GM23338 (cell line): ENCODE data around the gene CRTC1. TPM values are rescaled to one million over a fixed set of nuclear protein-coding genes. Genes with fewer than 3 reads are reported as not detected.

ENCODE experiments used
- ATAC-seq: fragments of 200-7000 bp; cut with Tn5 transposase; 3 replicates; pipeline ENCODE4 v1.9.1; 2020
- DNase-seq: peaks from one replicate; pipeline ENCODE4 v3.0.0-alpha.2; 2015; ENCODE audit warnings: low spot score
- H2AFZ ChIP-seq: fragments of 200-600 bp; sonication (generic); 2 replicates; pipeline ENCODE4 v1.8.0; 2016; ENCODE audit warnings: antibody characterized with exemption, mild to moderate bottlenecking, moderate library complexity
- H3F3A ChIP-seq: fragments of 200-600 bp; sonication (generic); replicated peaks from 2 replicates; pipeline ENCODE4 v1.8.0; 2017; ENCODE audit warnings: antibody characterized with exemption, mixed run types, low read depth
- H3K27ac ChIP-seq: fragments of 200-600 bp; sonication (generic); 2 replicates; pipeline ENCODE4 v1.6.1; 2016; ENCODE audit warnings: low read depth
- H3K27me3 ChIP-seq: fragments of 200-600 bp; sonication (generic); 2 replicates; pipeline ENCODE4 v1.8.0; 2016; ENCODE audit warnings: mild to moderate bottlenecking, mixed run types, moderate library complexity; ENCODE audit not compliant: insufficient read depth
- H3K36me3 ChIP-seq: fragments of 200-600 bp; sonication (generic); 2 replicates; pipeline ENCODE4 v1.8.0; 2016; ENCODE audit warnings: mild to moderate bottlenecking; ENCODE audit not compliant: insufficient read depth
- H3K4me1 ChIP-seq: fragments of 200-600 bp; sonication (generic); 2 replicates; pipeline ENCODE4 v1.8.0; 2016; ENCODE audit warnings: mild to moderate bottlenecking, moderate library complexity; ENCODE audit not compliant: insufficient read depth
- H3K4me2 ChIP-seq: fragments of 200-600 bp; sonication (generic); 2 replicates; pipeline ENCODE4 v1.7.1; 2017; ENCODE audit warnings: mixed run types
- H3K4me3 ChIP-seq: fragments of 200-600 bp; sonication (generic); 2 replicates; pipeline ENCODE4 v1.6.1; 2016; ENCODE audit warnings: mixed run types
- H3K79me2 ChIP-seq: fragments of 200-600 bp; sonication (generic); replicated peaks from 2 replicates; pipeline ENCODE4 v1.8.0; 2017; ENCODE audit warnings: mild to moderate bottlenecking; ENCODE audit not compliant: insufficient read depth
- H3K9me2 ChIP-seq: fragments of 200-600 bp; sonication (generic); 2 replicates; pipeline ENCODE4 v1.8.0; 2017; ENCODE audit not compliant: insufficient read depth
- H4K20me1 ChIP-seq: fragments of 200-600 bp; sonication (generic); replicated peaks from 2 replicates; pipeline ENCODE4 v1.8.0; 2017; ENCODE audit warnings: mild to moderate bottlenecking; ENCODE audit not compliant: insufficient read depth
- H3K27ac Mint-ChIP-seq: 2 replicates; pipeline ENCODE4 v1.8.0; 2020; ENCODE audit warnings: inconsistent platforms, mild to moderate bottlenecking, moderate library complexity, mixed read lengths
- H3K27me3 Mint-ChIP-seq: 3 replicates; pipeline ENCODE4 v1.8.0; 2022; ENCODE audit warnings: low read depth, mild to moderate bottlenecking, moderate library complexity, mixed read lengths, inconsistent platforms; ENCODE audit not compliant: insufficient read depth, poor library complexity
- H3K36me3 Mint-ChIP-seq: 3 replicates; pipeline ENCODE4 v1.8.0; 2021; ENCODE audit warnings: low read depth, mild to moderate bottlenecking, inconsistent platforms, moderate library complexity, mixed read lengths
- H3K4me1 Mint-ChIP-seq: 3 replicates; pipeline ENCODE4 v1.8.0; 2020; ENCODE audit warnings: mild to moderate bottlenecking, inconsistent platforms, mixed read lengths
- H3K4me3 Mint-ChIP-seq: 3 replicates; pipeline ENCODE4 v1.8.0; 2021; ENCODE audit warnings: moderate library complexity, mild to moderate bottlenecking, inconsistent platforms, mixed read lengths
- H3K9me3 Mint-ChIP-seq: 3 replicates; pipeline ENCODE4 v1.8.0; 2020; ENCODE audit warnings: moderate library complexity, mild to moderate bottlenecking, inconsistent platforms, mixed read lengths
- CREB1 ChIP-seq: fragments of 250-450 bp; sonication (Bioruptor Pico); IDR thresholded peaks from 2 replicates; pipeline ENCODE4 v1.5.0; 2020; ENCODE audit warnings: low read depth, mild to moderate bottlenecking, moderate library complexity
- POLR2AphosphoS5 ChIP-seq: IDR thresholded peaks from 2 replicates; pipeline ENCODE4 v1.6.1; 2016; ENCODE audit warnings: antibody characterized with exemption, low read depth
- STAT1 ChIP-seq: IDR thresholded peaks from one replicate; pipeline ENCODE4 v1.6.1; 2016; ENCODE audit warnings: antibody characterized with exemption; ENCODE audit not compliant: unreplicated experiment
- ZNF331 ChIP-seq: fragments of 250-450 bp; sonication (Bioruptor Pico); IDR thresholded peaks from 2 replicates; pipeline ENCODE4 v1.5.0; 2020; ENCODE audit warnings: low read depth, mild to moderate bottlenecking, moderate library complexity
- polyA plus RNA-seq: library from polyadenylated mRNA; unstranded; fragments of >200 nt; fragmentation: Nextera tagmentation; extraction: Ambion mirVana; gene quantifications from 2 replicates; pipeline ENCODE4 v1.2.1, GENCODE V29; 2016
- total RNA-seq: library from RNA; depleted of rRNA; stranded (reverse); fragments of >200 nt; shearing (Covaris generic); gene quantifications from 2 replicates; pipeline ENCODE4 v1.2.3, GENCODE V29; 2014
- TF ChIP-seq, protein P1 (sequence below): fragments of 250-450 bp; sonication (Bioruptor Pico); IDR thresholded peaks from 2 replicates; pipeline ENCODE4 v1.5.0; 2020; ENCODE audit warnings: mild to moderate bottlenecking, moderate library complexity
- TF ChIP-seq, protein P2 (sequence below): IDR thresholded peaks from 2 replicates; pipeline ENCODE4 v1.6.1; 2016; ENCODE audit warnings: antibody characterized with exemption

Gene CRTC1
- total and polyA plus RNA-seq, 2 experiments from 2014 or later = 5.4 to 8.4 TPM

DNA sequence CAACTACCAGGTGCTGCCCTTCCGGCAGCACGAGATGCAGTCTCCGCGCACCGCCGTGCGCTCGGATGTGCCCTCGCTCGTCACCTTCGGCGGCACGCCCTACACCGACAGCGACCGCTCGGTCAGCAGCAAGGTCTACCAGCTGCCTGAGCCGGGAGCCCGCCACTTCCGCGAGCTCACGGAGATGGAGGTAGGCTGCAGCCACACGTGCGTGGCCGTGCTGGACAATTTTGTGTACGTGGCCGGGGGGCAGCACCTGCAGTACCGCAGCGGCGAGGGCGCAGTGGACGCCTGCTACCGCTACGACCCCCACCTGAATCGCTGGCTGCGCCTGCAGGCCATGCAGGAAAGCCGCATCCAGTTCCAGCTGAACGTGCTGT, 15.2 kb upstream of the CRTC1 start (continued):
- TF ChIP-seq, protein P1, sequence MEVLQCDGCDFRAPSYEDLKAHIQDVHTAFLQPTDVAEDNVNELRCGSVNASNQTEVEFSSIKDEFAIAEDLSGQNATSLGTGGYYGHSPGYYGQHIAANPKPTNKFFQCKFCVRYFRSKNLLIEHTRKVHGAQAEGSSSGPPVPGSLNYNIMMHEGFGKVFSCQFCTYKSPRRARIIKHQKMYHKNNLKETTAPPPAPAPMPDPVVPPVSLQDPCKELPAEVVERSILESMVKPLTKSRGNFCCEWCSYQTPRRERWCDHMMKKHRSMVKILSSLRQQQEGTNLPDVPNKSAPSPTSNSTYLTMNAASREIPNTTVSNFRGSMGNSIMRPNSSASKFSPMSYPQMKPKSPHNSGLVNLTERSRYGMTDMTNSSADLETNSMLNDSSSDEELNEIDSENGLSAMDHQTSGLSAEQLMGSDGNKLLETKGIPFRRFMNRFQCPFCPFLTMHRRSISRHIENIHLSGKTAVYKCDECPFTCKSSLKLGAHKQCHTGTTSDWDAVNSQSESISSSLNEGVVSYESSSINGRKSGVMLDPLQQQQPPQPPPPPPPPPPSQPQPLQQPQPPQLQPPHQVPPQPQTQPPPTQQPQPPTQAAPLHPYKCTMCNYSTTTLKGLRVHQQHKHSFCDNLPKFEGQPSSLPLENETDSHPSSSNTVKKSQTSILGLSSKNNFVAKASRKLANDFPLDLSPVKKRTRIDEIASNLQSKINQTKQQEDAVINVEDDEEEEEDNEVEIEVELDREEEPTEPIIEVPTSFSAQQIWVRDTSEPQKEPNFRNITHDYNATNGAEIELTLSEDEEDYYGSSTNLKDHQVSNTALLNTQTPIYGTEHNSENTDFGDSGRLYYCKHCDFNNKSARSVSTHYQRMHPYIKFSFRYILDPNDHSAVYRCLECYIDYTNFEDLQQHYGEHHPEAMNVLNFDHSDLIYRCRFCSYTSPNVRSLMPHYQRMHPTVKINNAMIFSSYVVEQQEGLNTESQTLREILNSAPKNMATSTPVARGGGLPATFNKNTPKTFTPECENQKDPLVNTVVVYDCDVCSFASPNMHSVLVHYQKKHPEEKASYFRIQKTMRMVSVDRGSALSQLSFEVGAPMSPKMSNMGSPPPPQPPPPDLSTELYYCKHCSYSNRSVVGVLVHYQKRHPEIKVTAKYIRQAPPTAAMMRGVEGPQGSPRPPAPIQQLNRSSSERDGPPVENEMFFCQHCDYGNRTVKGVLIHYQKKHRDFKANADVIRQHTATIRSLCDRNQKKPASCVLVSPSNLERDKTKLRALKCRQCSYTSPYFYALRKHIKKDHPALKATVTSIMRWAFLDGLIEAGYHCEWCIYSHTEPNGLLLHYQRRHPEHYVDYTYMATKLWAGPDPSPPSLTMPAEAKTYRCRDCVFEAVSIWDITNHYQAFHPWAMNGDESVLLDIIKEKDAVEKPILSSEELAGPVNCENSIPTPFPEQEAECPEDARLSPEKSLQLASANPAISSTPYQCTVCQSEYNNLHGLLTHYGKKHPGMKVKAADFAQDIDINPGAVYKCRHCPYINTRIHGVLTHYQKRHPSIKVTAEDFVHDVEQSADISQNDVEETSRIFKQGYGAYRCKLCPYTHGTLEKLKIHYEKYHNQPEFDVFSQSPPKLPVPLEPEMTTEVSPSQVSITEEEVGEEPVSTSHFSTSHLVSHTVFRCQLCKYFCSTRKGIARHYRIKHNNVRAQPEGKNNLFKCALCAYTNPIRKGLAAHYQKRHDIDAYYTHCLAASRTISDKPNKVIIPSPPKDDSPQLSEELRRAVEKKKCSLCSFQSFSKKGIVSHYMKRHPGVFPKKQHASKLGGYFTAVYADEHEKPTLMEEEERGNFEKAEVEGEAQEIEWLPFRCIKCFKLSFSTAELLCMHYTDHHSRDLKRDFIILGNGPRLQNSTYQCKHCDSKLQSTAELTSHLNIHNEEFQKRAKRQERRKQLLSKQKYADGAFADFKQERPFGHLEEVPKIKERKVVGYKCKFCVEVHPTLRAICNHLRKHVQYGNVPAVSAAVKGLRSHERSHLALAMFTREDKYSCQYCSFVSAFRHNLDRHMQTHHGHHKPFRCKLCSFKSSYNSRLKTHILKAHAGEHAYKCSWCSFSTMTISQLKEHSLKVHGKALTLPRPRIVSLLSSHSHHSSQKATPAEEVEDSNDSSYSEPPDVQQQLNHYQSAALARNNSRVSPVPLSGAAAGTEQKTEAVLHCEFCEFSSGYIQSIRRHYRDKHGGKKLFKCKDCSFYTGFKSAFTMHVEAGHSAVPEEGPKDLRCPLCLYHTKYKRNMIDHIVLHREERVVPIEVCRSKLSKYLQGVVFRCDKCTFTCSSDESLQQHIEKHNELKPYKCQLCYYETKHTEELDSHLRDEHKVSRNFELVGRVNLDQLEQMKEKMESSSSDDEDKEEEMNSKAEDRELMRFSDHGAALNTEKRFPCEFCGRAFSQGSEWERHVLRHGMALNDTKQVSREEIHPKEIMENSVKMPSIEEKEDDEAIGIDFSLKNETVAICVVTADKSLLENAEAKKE (CRISPR knock-in tag) = no peak
- TF ChIP-seq, protein P2, sequence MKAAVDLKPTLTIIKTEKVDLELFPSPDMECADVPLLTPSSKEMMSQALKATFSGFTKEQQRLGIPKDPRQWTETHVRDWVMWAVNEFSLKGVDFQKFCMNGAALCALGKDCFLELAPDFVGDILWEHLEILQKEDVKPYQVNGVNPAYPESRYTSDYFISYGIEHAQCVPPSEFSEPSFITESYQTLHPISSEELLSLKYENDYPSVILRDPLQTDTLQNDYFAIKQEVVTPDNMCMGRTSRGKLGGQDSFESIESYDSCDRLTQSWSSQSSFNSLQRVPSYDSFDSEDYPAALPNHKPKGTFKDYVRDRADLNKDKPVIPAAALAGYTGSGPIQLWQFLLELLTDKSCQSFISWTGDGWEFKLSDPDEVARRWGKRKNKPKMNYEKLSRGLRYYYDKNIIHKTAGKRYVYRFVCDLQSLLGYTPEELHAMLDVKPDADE = no peak

DNA sequence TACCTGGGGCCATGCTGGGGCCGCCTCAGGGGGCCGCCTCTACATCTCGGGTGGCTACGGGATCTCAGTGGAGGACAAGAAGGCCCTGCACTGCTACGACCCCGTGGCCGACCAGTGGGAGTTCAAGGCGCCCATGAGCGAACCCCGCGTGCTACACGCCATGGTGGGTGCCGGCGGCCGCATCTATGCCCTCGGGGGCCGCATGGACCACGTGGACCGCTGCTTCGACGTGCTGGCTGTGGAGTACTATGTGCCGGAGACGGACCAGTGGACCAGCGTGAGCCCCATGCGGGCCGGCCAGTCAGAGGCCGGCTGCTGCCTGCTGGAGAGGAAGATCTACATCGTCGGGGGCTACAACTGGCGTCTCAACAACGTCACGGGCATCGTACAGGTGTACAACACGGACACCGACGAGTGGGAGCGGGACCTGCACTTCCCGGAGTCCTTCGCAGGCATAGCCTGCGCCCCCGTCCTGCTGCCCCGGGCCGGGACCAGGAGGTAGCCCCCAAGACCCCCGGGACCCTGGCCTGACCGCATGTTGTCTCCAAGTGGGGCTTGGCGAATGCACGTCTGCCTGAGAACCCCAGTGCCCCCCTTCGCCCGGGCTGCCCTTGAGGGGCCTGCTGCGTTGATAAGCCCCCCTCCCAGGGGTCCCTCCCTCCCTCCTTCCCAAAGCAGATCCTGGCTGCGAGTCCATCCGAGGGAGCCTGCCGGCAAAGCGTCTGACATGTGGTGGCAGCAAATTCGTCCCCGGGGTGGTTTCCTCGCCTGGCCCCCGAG, 14.5 kb upstream of the CRTC1 start:
- no peaks in the 10 kb centered on the region for H3K9me3 Mint-ChIP-seq
- ATAC-seq (no peak), DNase-seq (no peak)
- H3K79me2 ChIP-seq = no peaks in the 10 kb centered on the region
- H3K4me3 ChIP-seq = no peak overlapping the region
- no peak overlapping the region for H3K27ac Mint-ChIP-seq
- H3K36me3 Mint-ChIP-seq = peaks cover 10% of the 10 kb centered on the region; the same call in 2 of the 3 replicates
- H3K27ac ChIP-seq = no peak overlapping the region
- no peaks in the 10 kb centered on the region for H4K20me1 ChIP-seq
- peaks cover 6% of the 10 kb centered on the region for H3K27me3 Mint-ChIP-seq
- H3K4me2 ChIP-seq = no peak overlapping the region
- H2AFZ ChIP-seq = no peak overlapping the region
- H3K4me3 Mint-ChIP-seq = no peak overlapping the region
- H3K27me3 ChIP-seq = no peaks in the 10 kb centered on the region
- H3K9me2 ChIP-seq = no peaks in the 10 kb centered on the region
- H3K4me1 ChIP-seq = no peaks in the 10 kb centered on the region; the same call in 1 of the 2 replicates
- H3K36me3 ChIP-seq = no peaks in the 10 kb centered on the region
- H3K4me1 Mint-ChIP-seq = peaks cover 9% of the 10 kb centered on the region
- H3F3A ChIP-seq = peaks cover 13% of the 10 kb centered on the region; the same call in 1 of the 2 replicates
- TF ChIP-seq STAT1 (no peak), POLR2AphosphoS5 (no peak), ZNF331 (CRISPR knock-in tag) (no peak), CREB1 (CRISPR knock-in tag) (no peak)
- TF ChIP-seq, protein P1 (CRISPR knock-in tag) = no peak
